ENCODE data around the gene UBE2L6.

GRCh38 chr11:57515332-57516060 is 52.0 kb downstream of the UBE2L6 start, which contains the start of gene SLC43A1:
- TF ChIP-seq GATA3 (IDR thresholded peaks at IDR 0.05; ENCODE audit: low read depth, low read length) = no peak
- no peak for TF ChIP-seq GATA2 (IDR thresholded peaks at IDR 0.05; ENCODE audit: low read depth, low read length)
